AG09309 (cell line): Measurements from ENCODE around the gene ANKRD23.
A peak's percentile ranks its signal among the peaks of the same experiment; 100 is the strongest.

Source experiments
- DNase-seq: peaks from one replicate; pipeline ENCODE4 v3.0.0-alpha.2; 2010; ENCODE audit warnings: low read depth
- H3K4me3 ChIP-seq: 2 replicates; pipeline ENCODE4 v1.5.1; 2011; ENCODE audit warnings: mild to moderate bottlenecking, low read depth, low read length, moderate library complexity; ENCODE audit not compliant: control insufficient read depth
- TF ChIP-seq, protein P1 (sequence below): IDR thresholded peaks from 2 replicates; pipeline ENCODE4 v1.5.1; 2011; ENCODE audit warnings: mild to moderate bottlenecking, low read depth, low read length, inconsistent platforms; ENCODE audit not compliant: insufficient read depth, control insufficient read depth; ENCODE audit errors: missing control alignments

The ANKRD23 gene

DNA sequence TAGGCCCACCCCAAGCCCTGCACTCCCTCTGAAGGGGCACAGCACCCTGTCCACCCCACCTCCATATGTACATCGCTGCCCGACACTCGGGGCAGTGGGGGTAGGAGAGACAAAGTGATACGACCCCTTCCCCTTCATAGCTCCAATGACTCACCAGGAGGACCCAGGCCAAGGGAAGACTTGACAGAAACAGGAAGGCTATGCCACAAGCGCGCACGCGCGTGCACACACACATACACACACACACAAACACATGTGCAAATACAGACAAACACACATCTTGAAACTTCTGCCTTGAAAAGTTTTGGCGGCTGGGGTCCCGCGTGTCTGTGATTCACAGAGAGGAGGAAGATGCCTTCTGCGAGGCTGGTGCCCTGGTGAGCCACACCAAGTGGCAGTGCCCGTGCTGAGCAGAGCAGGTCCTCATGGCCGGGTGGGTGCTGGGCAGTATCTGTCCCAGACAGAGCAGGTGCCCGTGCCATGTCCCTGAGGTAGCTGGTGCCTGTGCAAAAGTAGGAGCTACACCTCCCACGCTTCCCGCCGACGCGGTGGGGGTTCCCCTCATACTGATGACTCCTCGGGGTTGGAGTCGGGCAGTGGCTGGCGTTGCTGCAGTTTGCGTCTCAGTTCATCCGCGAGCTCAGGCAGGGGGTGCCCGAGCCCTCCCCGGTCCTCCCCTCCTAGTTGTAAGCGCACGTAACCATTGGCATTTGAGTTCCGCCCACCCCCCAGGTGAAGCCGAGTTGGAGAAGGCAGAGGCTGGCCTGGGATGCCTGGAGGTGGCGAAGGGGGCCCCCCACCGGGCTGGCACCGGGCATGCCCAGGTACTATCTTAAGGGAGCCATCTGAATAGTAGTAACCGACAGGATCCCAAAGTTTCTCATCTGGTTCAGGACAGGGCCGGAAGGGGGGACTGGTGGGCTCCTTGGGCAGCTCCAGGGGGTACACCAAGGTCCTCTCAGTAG lies 16.5 kb upstream of the ANKRD23 start:
- DNase-seq, result no peak
- no peak overlapping the region for H3K4me3 ChIP-seq
- TF ChIP-seq, protein P1, sequence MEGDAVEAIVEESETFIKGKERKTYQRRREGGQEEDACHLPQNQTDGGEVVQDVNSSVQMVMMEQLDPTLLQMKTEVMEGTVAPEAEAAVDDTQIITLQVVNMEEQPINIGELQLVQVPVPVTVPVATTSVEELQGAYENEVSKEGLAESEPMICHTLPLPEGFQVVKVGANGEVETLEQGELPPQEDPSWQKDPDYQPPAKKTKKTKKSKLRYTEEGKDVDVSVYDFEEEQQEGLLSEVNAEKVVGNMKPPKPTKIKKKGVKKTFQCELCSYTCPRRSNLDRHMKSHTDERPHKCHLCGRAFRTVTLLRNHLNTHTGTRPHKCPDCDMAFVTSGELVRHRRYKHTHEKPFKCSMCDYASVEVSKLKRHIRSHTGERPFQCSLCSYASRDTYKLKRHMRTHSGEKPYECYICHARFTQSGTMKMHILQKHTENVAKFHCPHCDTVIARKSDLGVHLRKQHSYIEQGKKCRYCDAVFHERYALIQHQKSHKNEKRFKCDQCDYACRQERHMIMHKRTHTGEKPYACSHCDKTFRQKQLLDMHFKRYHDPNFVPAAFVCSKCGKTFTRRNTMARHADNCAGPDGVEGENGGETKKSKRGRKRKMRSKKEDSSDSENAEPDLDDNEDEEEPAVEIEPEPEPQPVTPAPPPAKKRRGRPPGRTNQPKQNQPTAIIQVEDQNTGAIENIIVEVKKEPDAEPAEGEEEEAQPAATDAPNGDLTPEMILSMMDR, result no peak

DNA sequence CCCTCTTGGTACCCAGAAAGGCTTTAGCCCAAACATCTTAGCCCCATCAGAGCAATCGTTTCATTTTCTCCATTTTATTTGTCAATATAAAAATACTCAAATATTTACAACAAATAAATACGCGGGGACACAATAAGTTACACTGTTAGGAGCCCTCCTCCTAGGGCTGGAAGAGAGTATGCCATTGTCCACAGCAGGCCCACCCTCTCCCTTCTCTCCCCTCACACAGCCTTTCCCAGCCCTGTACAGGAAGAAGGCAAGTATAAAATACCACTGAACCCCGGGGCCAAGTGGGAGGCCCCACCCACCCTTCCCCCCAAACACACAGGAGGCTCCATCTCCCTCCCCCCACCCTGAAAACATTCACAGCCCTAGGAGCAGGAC lies 15.9 kb upstream of the ANKRD23 start:
- TF ChIP-seq, protein P1, result no peak
- DNase-seq, result no peak
- no peak overlapping the region for H3K4me3 ChIP-seq

DNA sequence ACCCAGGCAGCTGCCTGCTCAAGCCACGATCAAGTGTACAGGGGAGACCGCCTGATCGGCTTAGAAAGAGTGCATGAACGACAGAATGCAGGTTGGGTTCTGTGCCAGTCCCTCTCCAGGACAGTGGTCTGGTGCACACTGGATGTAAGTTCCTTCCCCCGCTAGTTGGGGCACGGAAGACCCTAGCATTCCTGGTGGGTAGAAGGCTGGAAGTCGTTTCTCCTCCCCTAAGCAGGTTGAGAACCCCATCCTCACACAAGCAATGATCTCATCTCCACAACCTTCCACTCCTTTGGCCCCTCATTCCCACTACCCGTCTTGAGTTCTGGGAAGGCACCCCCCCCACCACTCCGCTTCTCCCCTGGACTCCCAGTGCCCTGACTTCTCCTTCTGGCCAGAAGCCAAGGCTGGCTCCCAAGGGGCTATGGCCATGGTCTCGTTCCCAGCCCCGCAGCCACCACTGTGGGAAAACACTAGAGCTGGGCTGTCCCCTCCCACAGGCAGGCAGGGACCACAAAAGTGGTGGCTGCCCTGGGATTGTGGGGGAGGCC lies 15.4 kb upstream of the ANKRD23 start:
- no peak overlapping the region for H3K4me3 ChIP-seq
- DNase-seq, result no peak
- TF ChIP-seq, protein P1, result no peak

GRCh38 chr2:96857667-96858372 lies 14.0 kb upstream of the ANKRD23 start, which contains the start of gene ANKRD39:
ANKRD39 (minus strand) TSS chr2:96858016; CDS start chr2:96857987, 29 bp downstream.
- H3K4me3 ChIP-seq, result peak within 1 kb of the TSS; percentile 78
- TF ChIP-seq, protein P1, result peak; percentile 63
- DNase-seq, result peak; percentile 89

DNA sequence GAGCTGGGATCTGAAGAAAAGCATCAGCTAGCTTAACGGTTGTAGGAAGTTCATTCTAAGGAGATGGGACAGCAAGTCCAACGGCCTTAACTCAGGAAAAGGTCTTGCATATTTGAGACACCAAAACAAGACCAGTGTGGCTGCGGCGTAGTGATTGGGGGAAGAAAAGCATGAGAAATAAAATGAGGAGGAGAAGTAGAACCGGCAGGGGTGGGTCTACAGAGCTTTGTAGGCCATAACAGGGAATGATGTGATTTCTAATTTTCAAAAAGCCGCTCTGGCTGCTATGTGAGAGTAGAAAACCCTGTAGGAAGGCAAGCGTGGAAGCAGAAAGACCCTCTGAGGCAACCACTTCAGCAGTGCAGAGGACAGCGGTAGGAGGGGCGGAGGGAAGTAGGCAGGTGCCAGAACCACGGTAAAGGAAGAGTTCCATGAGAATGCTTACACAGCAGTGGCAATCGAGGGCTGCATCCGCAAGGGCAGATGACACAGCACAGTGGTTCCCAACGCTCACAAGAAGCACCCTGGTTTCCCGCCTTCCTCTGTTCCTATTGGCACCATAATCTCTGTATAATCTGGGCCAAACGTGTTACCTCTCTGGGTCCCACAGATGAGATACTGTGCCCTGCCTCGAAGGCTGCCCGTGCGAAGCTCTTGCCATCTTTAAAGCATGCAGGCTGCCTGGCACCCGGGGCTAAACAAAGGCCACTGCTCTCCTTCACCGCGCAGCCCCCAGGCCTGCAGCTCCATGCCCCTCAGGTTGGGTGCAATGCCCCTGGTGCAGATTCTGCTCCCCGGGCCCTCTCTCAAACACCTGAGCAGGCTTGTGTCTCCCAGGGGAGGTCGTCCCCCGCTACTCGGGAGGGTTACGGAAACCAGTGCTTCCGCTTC lies 13.2 kb upstream of the ANKRD23 start:
- TF ChIP-seq, protein P1, result no peak
- no peak for DNase-seq
- H3K4me3 ChIP-seq, result peak overlapping the region; percentile 78

- no peak overlapping the region for H3K4me3 ChIP-seq
- TF ChIP-seq, protein P1, result no peak
- no peak for DNase-seq
Measured at GRCh38 chr2:96853321-96853720, 9.5 kb upstream of the ANKRD23 start.
